Activated CD4-positive, alpha-beta T cell treated with anti-CD3 and anti-CD28 coated beads, Interleukin-10, Interleukin-2, amounts not matched to agents 100 ng/mL and 50 ng/mL, durations not matched to agents 16 hours and 8 hours (primary cell): ENCODE results near the gene PFKP.

Source experiments
- DNase-seq: peaks from one replicate; pipeline ENCODE4 v3.0.0-alpha.2; 2020

Gene PFKP

GRCh38 chr10:3140280-3140679 lies 72.9 kb downstream of the PFKP start:
- no peak for DNase-seq

- DNase-seq: no peak
These were observed 74.1 kb downstream of the PFKP start for GRCh38 chr10:3141351-3142005.

- no peak for DNase-seq
These were observed 75.0 kb downstream of the PFKP start for GRCh38 chr10:3142146-3142875.

GRCh38 chr10:3143366-3143765 lies 76.0 kb downstream of the PFKP start:
- DNase-seq: no peak

- DNase-seq: no peak
These were observed 76.6 kb downstream of the PFKP start for GRCh38 chr10:3143791-3144434.

GRCh38 chr10:3145366-3145765 lies 78.0 kb downstream of the PFKP start:
- no peak for DNase-seq

GRCh38 chr10:3146289-3146688 lies 78.9 kb downstream of the PFKP start:
- DNase-seq: no peak

- no peak for DNase-seq
These were observed 79.9 kb downstream of the PFKP start for GRCh38 chr10:3147117-3147820.

- no peak for DNase-seq
These were observed 80.7 kb downstream of the PFKP start for GRCh38 chr10:3148041-3148440.

- DNase-seq: no peak
These were observed 81.6 kb downstream of the PFKP start for GRCh38 chr10:3148994-3149393.

GRCh38 chr10:3149918-3150317 lies 82.6 kb downstream of the PFKP start:
- no peak for DNase-seq

GRCh38 chr10:3150366-3150765 lies 83.0 kb downstream of the PFKP start:
- DNase-seq: no peak

GRCh38 chr10:3150961-3151360 lies 83.6 kb downstream of the PFKP start:
- no peak for DNase-seq

GRCh38 chr10:3151889-3152565 lies 84.7 kb downstream of the PFKP start:
- no peak for DNase-seq

- no peak for DNase-seq
These were observed 85.2 kb downstream of the PFKP start for GRCh38 chr10:3152566-3152935.

GRCh38 chr10:3154666-3155065 lies 87.3 kb downstream of the PFKP start:
- DNase-seq: no peak

GRCh38 chr10:3159152-3159551 lies 91.8 kb downstream of the PFKP start:
- DNase-seq: no peak

- no peak for DNase-seq
These were observed 95.2 kb downstream of the PFKP start for GRCh38 chr10:3162533-3162932.

- no peak for DNase-seq
These were observed 96.5 kb downstream of the PFKP start for GRCh38 chr10:3163879-3164278.

- DNase-seq: no peak
These were observed 97.8 kb downstream of the PFKP start for GRCh38 chr10:3165196-3165595.

- no peak for DNase-seq
These were observed 99.3 kb downstream of the PFKP start for GRCh38 chr10:3166496-3167290.
